HG03196 (cell line): ENCODE data around the gene BACE2.
"Not testable (repeated sequence)": the region's sequence is repeated elsewhere in the genome, so short reads cannot be mapped to it uniquely, and the experiment has no call there.

Experiments used
- ATAC-seq: cut with Tn5 transposase; IDR thresholded peaks from one replicate; pipeline ENCODE4 v1.9.1; 2021; ENCODE audit not compliant: unreplicated experiment

The BACE2 gene

GRCh38 chr21:41182547-41182946, 14.6 kb downstream of the BACE2 start:
- ATAC-seq = no peak

GRCh38 chr21:41183575-41183974, 15.6 kb downstream of the BACE2 start:
- no peak for ATAC-seq

- no peak for ATAC-seq
These were observed 17.8 kb downstream of the BACE2 start for GRCh38 chr21:41185802-41186201.

- ATAC-seq = no peak
These were observed 19.0 kb downstream of the BACE2 start for GRCh38 chr21:41186755-41187536.

- ATAC-seq = no peak
These were observed 19.6 kb downstream of the BACE2 start for GRCh38 chr21:41187537-41188025.

GRCh38 chr21:41188486-41189149, 20.7 kb downstream of the BACE2 start:
- ATAC-seq = no peak

- ATAC-seq = no peak
These were observed 21.3 kb downstream of the BACE2 start for GRCh38 chr21:41189150-41189745.

GRCh38 chr21:41192552-41192951, 24.6 kb downstream of the BACE2 start:
- not testable (repeated sequence) for ATAC-seq

GRCh38 chr21:41195311-41195710, 27.4 kb downstream of the BACE2 start:
- ATAC-seq = no peak

GRCh38 chr21:41196993-41197392, 29.0 kb downstream of the BACE2 start:
- ATAC-seq = no peak

GRCh38 chr21:41197582-41197981, 29.6 kb downstream of the BACE2 start:
- no peak for ATAC-seq

GRCh38 chr21:41198647-41199046, 30.7 kb downstream of the BACE2 start:
- ATAC-seq = not testable (repeated sequence)

- ATAC-seq = no peak
These were observed 31.2 kb downstream of the BACE2 start for GRCh38 chr21:41199123-41199522.

GRCh38 chr21:41199588-41199987, 31.6 kb downstream of the BACE2 start:
- ATAC-seq = no peak

GRCh38 chr21:41201385-41201784, 33.4 kb downstream of the BACE2 start:
- ATAC-seq = no peak

- no peak for ATAC-seq
These were observed 36.8 kb downstream of the BACE2 start for GRCh38 chr21:41204736-41205135.

- no peak for ATAC-seq
These were observed 39.7 kb downstream of the BACE2 start for GRCh38 chr21:41207401-41208375.

GRCh38 chr21:41208376-41208763, 40.4 kb downstream of the BACE2 start:
- no peak for ATAC-seq

- ATAC-seq = no peak
These were observed 41.2 kb downstream of the BACE2 start for GRCh38 chr21:41209016-41209619.

GRCh38 chr21:41210426-41211059, 42.6 kb downstream of the BACE2 start:
- ATAC-seq = no peak
